Fibroblast of skin of right biceps (primary cell): ENCODE measurements around the gene ZNF282.

ENCODE experiments used
- DNase-seq: peaks from one replicate; pipeline ENCODE4 v3.0.0-alpha.2; 2013

ZNF282 gene

DNA sequence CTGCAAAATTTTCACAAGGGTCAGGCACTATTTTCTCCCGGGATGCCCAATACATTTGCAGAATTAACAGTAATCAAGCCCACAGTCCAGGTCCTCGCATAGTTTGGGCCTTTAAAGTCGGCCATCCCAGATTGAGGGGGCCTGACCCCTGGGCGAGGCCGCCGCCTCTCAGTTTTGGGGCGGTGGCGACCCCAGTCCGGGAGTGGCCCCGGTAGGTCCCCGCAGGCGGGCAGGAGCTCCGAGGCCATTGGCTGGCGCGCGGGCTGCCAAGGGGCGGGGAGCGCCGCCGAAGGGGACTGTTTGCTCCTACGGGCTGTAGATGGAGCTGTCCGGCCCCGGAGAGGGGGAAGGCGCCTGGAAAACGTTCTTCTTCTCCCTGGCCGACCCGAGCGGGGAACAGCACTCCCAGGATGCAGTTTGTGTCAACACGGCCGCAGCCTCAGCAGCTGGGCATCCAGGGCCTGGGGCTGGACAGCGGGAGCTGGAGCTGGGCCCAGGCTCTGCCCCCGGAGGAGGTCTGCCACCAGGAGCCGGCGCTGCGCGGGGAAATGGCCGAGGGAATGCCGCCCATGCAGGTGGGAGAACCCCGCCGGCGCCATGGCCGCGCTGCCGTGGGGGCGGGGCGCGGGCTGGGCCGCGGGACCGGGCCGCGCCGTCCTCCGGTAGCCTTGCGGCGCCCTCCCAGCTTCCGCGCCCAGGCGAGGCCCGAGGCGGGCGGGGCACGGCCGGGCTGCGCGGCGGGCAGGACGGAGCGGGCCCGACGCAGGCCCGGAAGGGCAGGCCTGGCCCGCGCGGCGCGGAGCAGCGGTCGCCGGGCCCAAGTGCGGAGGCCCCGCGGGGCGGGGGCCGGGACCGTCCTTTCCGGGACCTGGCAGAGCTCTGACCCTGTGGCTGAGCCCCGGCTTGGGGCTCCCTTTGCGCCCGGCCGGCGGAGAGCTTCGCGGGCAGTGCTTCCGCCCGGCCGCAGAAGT is at the start of gene ZNF282:
Gene ZNF282, plus strand, starts transcription at position 367 of the 971 bp plus-strand sequence. Its CDS starts 44 bp downstream, at position 411.
- peak; percentile 90 for DNase-seq

DNA sequence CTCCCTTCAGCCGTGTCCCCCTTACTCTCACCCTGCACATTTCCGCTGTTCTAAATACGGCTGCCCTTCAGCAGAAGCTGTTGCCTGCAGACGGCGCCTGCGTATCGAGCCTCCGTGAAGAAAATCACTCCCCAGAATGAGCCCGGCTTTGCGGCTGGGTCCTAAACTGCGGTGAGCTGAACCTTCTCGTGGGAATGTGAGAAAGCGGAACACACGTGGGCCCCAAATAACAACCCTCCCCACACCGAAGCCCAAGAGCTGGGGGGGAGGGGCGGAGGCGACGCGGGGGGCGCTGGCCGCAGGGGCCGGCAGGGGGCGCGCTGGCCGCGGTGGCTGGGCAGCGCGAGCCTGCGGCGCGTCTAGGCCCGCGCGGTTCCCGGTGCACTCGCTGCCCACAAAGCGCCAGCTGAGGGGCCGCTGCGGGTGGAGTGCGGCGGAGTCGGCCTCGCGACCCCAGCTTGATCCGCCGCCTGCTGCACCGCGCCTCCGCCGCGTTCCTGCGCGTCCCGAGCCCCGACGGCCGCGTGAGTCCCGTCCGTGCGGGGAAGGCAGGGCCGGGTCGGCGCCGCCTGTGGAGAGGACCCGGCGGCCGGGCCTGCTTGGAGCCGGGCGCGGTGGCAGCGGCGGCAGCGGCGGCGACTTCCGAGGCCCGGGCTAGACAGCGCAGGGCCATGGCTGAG is 48.1 kb upstream of the ZNF282 start, which contains the start of gene ZNF398:
Gene ZNF398, plus strand, starts transcription at position 382 of the 680 bp plus-strand sequence. Its CDS starts 290 bp downstream, at position 672.
- peak; percentile 84 for DNase-seq

DNA sequence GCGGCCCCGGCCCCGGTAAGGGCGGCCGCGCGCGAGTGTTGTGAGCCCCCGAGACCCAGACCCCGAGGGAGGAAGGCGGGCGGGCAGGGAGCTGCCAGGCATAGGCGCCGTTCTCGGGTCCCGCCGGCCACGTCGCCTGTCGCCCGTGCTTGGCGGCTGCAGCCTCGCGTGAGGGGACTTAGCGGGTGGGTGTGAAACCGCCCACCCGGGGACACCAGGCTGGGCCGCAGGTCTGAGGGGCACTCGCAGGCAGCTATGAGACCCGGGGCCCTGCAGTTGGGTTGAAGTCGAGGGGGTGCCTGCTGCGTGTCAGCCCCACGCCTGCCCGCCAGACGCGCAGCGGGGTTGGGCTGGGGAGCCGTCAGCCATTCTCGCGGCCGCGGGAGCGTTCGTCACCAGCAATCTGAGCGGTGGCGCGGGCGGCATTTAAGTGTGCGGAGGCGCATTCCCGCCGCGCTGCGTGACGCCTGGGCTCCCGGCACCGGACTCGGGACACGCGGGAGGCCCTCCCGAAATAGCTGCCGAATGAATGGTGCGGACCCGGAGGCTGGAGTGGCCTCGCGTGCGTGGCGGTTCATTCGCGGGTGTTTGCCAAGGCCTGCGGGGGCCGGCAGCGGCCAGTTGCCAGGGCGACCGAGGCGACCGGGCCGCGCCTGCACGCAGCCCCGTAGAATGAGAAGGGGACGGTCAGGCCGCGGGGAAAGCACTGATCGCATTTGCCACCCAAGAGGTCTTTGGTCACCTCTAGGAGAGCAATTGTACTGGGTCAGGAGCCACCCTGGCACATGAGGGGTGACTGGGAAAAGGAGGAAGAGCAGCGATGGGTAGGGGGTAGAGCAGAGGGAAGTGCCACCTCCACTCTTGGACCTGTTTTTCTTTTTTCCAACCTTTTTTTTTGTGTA is 47.3 kb upstream of the ZNF282 start:
- DNase-seq, result peak; percentile 57

DNA sequence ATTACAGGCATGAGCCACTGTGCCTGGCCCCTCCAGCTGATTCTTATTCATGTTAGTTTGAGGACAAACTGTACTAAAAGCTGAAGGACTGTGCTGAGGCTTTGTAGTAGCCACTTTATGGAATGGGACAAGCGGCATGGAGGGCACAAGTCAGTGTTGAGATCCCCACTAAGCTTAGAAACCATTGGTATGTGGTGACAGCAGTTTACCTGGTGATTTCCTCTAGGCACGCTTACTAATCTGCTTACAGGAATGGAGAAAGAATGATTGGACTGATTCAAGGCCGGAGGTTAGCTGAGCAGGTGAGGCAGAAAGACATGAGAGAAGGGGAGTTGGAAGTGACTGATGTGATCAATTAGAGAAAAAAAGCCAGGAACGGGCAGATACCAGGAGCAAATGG is 44.4 kb upstream of the ZNF282 start:
- no peak for DNase-seq

DNA sequence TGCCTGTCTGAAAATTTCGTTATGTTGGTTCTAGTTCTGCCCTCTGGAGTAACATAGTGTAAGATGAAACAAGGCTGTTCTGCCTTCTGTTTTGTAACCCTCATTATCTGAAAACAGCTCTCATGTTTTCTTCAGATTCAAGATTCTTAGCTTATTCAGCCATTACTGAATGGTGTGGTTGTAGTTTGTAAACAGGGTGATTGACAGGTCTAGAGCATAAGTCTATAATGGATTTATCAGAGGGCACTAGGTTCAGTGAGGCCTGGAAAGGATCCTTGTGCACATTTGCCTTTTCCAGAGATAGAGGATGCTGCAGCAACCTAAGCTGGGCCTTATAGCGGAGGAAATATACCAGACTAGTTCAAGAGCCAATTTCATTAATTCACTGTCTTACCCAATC is 42.0 kb upstream of the ZNF282 start:
- DNase-seq, result no peak

DNA sequence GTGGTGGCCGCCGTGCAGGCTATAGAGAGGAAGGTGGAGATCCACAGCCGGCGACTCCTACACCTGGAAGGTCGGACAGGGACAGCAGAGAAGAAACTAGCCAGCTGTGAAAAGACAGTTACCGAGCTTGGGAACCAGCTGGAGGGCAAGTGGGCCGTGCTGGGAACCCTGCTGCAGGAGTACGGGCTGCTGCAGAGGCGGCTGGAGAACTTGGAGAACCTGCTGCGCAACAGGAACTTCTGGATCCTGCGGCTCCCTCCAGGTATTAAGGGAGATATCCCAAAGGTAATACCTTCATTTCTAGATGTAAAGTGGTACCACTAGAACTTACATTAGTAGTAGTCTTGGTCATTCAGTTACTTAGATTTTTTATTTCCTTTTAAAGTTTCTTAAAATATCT is 41.3 kb upstream of the ZNF282 start:
- no peak for DNase-seq

DNA sequence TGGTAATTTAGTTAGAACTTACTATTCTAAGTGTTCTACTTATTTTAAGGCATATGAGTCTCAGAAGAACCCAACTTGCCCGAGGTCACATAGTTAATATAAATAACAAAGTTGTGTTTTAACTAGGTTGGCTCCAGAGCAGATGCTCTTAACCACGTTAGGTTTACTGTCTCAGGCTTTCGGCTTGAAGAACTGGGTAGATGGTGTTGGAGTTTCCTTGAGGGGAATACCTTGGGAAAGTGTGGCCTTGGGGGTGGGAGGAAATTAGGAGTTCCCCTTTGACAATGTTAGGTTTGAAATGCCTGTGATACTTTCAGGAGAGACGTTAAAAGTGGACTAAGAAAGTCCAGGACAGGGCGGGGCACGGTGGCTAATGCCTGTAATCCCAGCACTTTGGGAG is 38.4 kb upstream of the ZNF282 start:
- DNase-seq, result no peak

DNA sequence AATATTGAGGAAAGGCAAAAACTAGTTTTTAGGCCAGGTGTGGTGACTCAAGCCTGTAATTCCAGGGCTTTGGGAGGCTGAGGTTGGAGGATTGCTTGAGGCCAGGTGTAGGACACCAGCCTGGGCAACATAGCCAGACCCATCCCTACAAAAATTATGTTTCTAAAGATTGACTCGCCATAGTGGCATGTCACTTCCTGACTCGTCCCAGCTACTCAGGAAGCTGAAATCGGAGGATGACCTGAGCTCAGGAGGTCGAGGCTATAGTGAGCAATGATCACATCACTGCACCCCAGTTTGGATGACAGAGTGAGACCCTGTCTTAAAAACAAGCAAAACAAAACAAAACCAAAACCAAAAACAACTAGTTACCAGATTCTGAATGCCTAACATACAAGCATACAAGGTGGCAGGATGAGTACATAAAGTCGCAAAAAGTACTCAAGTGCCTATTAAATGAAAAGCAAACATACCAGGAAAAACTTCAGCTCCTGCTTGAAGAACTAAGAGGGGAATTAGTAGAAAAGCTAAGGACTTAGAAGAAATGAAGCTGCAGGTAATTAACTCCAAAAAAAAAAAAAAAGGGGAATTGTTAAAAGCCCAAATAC is 34.0 kb upstream of the ZNF282 start:
- DNase-seq, result peak; percentile 55

DNA sequence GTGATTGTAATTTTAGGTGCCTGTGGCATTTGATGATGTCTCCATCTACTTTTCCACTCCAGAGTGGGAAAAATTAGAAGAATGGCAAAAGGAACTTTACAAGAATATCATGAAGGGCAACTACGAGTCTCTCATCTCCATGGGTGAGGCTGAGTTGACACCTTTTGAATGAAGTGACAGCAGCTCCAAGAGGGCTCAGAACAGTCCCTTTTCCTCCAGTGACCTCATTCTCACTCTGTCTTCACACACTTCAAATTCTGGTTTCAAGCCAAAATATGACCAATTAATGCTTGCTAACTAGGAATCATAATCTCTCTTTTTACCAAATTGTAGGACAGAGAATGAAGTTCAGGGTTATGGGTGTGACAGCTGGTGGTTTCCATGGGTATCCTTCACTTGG is 29.2 kb upstream of the ZNF282 start:
- DNase-seq, result no peak

DNA sequence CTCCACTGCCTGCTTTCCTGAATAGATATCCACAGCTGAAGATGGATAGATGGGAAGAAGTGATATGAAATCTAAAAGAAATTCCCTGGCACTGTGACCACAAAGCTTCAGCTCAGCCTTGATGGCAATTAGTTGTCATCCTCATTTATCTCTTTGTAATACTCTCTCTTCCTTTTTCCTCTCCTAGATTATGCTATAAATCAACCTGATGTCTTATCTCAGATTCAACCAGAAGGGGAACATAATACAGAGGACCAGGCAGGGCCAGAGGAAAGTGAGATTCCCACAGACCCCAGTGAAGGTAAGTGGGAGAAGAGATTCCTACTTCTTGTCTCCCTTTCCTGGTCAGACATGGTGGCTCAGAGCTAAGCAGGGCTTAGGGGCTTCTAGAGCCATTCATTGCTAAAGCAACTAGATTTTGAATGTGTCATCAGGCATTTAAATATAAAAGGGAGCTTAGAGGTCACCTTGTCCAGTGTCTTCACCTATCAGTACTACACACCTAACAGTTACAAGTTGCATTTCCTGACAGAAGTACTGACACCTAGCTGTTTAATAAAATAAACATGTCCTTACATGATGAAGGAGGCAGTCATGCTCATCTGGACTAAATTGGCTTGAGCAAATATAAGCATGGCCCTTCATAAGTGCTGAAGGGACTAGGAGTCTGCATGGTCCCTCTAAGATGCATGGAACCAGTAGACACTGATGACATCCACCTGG is 28.6 kb upstream of the ZNF282 start:
- DNase-seq, result no peak

DNA sequence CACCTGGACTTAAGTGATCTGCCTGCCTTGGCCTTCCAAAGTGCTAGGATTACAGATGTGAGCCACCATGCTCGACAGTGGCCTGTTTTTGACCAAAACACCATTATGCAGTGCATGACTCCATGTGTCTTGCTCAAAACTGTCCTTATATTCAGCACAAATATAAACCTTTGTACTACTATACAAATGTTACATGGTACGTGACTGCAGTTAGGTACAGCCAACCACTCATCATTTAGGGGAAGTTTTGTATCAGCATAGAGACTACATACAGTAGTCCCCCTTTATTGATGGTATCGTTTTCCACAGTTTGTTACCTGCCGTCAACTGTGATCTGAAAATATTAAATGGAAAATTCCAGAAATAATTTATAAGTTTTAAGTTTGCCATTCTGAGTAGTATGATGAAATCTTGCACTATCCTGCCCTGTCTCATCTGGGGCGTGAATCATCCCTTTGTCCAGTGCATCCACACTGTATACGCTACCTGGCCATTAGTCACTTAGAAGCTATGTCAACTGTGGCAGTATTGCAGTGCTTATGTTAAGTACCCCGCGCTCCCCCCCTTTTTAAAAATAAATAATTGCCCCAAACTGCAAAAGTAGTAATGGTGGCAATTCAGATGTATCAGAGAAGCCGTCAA is 23.3 kb upstream of the ZNF282 start:
- DNase-seq, result peak; percentile 59

DNA sequence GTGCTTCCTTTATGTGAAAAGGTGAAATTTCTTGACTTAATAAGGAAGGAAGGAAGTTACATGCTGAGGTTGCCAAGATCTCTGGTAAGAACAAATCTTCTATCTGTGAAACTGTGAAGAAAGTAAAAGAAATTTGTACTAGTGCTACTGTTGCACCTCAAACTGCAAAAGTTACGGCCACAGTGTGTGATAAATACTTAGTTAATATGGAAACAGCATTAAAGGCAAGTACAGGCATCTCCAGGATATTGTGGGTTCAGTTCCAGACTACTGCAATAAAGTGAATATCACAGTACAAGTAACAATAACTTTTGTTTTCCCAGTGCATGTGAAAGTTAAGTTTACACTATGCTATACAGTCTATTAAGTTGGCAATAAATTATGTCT is 22.8 kb upstream of the ZNF282 start:
- no peak for DNase-seq

DNA sequence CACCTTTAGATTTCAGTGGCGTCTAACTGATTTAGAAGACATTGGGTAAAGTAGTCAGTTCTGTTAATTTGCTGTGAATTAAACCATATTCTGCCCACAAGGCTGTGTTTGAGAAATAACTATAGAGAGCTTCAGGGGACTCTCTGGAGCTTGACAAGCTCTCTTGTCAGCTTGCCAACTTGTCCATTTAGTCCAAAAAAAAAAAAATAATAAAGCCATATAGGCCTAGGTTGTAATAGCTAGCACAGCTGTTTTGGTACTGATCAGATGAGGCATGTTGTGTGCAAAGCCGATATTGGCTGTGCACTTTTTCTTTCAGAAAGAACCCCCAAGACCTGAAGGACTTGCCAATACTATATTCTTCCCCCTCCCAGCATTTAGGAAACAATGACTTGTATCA is 20.2 kb upstream of the ZNF282 start:
- DNase-seq, result no peak

DNA sequence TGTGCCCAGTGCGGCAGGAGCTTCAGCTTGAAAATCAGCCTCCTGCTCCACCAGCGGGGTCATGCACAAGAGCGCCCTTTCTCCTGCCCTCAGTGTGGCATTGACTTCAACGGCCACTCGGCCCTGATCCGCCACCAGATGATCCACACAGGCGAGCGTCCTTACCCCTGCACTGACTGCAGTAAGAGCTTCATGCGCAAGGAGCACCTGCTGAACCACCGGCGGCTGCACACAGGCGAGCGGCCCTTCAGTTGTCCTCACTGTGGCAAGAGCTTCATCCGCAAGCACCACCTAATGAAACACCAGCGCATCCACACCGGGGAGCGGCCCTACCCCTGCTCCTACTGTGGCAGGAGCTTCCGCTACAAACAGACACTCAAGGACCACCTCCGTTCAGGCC is 16.1 kb upstream of the ZNF282 start:
- no peak for DNase-seq

DNA sequence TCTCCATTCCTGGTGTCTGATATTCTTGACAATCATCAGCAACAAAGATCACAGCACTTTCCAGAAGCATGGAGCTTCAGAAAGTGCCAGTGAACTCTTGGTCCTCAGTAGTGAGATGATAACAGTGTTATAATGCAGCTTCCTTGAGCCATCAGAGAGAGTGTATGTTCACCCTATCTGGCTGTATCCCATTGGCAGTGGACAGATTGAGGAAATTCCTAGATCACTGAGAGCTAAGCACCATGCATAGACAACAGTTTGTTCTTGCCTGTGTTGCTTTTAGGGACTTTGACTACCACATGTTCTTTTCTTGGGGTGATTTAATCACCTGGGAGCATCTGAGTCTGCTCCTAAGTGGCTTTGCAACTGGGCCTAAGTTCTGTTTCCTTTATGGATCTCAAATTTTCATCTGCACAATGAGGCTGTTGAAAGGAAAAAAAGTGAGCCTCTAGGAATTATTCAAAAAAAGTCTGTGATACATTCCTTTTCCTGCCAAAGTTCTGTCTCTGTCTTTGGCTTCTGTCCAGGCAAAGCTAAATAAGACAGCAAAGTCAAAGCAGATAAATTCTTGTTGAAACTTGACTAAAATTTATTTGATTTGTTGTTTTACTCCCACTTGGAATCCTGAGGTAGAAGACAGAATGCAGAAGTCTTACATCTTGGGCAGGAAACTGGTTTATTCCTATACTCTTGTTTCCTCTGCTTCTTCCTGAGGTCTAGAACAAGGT is 14.5 kb upstream of the ZNF282 start:
- peak; percentile 23 for DNase-seq

DNA sequence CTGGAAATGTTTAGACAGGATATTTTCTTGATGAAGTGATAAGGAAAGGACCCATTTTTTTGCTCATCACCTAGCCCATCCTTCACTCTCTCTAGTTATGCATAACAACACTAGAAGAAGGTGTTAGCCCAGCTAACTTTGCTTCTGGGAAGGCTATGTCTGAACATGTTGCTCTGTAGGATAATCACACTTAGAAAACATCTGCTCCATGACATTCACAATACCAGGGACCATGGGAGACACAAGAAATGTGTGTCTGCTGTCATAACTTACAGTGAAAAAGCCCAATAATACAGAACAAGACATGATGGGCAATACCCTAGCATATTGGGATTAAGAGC is 13.9 kb upstream of the ZNF282 start:
- no peak for DNase-seq

DNA sequence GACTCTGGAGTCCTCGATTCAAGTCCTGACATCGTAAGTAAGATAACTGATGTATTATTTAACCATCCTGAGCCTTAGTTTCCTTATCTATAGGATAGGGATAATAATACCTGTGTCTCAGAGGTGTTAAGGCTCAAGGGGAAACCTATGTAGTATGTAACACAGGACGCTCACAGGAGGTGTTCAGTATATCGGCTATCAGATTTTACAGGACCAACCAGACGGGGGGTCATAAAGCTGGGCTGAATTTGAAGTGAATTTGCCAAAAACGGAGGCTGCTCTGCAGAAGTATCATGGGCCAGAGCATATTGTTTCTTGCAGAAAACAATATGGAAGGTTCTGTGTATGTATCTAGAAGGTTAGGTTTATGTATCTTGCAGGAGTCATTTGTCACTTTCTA is 11.1 kb upstream of the ZNF282 start:
- no peak for DNase-seq

DNA sequence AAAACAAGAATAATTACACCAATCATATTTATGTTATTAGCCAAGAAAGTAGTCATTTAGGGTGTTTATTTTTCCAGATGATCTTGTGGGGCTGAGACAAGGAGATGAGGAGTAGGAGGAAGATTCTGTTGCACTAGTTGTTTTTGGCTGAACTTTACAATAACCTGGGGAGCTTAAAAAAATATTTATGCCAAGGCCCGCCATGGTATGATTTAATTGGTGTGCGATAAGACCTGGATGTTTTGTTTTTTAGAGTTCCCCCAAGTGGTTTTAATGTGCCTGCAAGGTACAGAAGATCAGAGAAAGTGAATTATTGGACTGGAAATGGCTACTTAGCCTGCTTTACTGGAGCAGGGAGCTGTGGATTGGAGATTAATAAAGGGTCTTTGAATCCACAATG is 7.1 kb upstream of the ZNF282 start:
- no peak for DNase-seq

DNA sequence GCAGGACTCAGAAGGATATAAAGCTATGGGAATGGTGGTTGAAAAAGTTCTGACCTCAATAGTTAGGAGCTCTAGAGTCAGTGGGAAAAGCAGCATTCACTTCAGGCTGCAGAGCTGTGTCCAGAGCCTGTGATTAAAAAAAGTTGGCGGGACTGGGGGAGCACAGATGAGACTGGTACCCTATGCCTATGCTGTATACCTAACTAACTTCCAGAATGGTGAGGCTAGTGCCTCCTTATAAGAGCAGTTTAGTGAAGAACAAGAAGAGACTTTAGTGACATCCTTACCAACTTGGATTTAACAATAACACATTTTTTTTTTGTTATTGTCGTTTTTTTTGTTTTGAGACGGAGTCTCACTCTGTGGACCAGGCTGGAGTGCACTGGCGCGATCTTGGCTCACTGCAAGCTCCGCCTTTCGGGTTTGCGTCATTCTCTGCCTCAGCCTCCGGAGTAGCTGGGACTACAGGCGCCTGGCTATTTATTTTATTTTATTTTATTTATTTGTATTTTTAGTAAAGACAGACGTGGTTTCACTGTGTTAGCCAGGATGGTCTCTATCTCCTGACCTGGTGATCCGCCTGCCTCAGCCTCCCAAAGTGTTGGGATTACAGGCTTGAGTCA is 6.6 kb upstream of the ZNF282 start:
- DNase-seq, result no peak

DNA sequence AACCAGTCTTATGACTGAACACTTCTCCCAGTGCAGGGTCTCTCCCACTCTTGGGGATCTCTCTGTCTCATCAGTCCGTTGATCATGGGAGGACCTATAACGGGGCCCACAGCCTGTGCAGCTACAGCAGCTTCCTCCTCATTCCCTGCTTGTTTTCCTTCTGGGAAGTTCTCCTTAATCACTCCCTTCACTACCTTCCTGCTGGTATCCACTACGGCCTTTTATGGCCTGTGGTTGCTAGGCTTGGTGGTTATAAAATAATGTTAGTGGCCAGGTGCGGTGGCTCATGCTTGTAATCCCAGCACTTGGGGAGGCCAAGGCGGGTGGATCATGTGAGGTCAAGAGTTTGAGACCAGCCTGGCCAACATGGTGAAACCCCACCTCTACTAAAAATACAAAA is 3.5 kb upstream of the ZNF282 start:
- no peak for DNase-seq
